GOT3 (cell line): ENCODE measurements around the gene FOXI1.

ENCODE experiments used
- DNase-seq: peaks from one replicate; lab custom pipeline; 2025; ENCODE audit warnings: mixed read lengths; lab: John Stamatoyannopoulos, UW

Gene FOXI1

DNA sequence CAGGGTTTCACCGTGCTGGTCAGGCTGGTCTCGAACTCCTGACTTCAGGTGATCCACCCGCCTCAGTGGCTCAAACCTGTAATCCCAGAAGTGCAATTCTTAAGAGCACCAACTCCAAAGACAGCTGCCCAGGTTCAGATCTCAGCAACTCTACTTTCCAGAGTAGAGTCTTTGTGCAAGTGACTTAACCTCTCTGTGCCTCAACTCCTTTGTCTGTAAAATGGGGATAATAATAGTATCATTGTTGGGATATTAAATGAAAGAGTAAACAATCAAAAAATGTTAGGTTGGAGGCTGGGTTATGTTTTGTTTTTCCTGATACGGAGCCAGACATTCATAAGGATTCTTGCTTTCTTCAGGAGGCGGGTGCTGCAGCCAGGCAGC, 45.0 kb downstream of the FOXI1 start:
- DNase-seq: no peak

GRCh38 chr5:170151097-170151831, 45.6 kb downstream of the FOXI1 start:
- peak; percentile 60 for DNase-seq

DNA sequence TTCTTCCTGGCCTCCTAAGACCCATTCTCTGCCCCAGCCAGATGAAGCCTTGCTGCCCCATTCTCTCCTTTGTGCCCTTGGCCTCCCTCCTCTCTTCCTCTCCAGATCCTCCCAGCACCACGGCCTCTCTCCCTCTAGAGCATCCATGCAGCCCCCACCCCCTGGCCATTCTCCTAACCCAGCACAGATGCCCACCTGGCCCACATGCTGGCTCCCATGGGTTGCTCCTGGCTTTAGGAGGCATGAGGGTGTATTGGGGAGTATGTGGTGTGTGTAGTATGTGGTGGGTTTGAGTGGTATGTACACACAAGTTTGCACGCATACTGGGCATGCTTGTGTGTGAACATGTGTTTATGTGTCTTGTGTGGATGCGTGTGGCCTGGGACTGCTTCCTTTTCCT, 47.1 kb downstream of the FOXI1 start:
- no peak for DNase-seq

GRCh38 chr5:170154297-170154696, 48.6 kb downstream of the FOXI1 start:
- no peak for DNase-seq

- DNase-seq: no peak
These were observed 49.0 kb downstream of the FOXI1 start for GRCh38 chr5:170154744-170155143.

- DNase-seq: no peak
These were observed 50.1 kb downstream of the FOXI1 start for GRCh38 chr5:170155771-170156170.

GRCh38 chr5:170159101-170159698, 53.5 kb downstream of the FOXI1 start:
- DNase-seq: no peak
